Activated naive CD8-positive, alpha-beta T cell treated with anti-CD3 and anti-CD28 coated beads for 36 hours (primary cell): ENCODE measurements around the gene MICAL1. TPM values are rescaled to one million over a fixed set of nuclear protein-coding genes. Genes with fewer than 3 reads are reported as not detected.

Experiments used
- DNase-seq: peaks from one replicate; pipeline ENCODE4 v3.0.0; 2021
- H3K27ac Mint-ChIP-seq: one replicate; pipeline ENCODE4 v1.8.0; 2022; ENCODE audit warnings: mild to moderate bottlenecking, moderate library complexity, mixed read lengths
- H3K27me3 Mint-ChIP-seq: one replicate; pipeline ENCODE4 v1.8.0; 2022; ENCODE audit warnings: mild to moderate bottlenecking, mixed read lengths
- H3K36me3 Mint-ChIP-seq: one replicate; pipeline ENCODE4 v1.8.0; 2021; ENCODE audit warnings: mild to moderate bottlenecking, mixed read lengths
- H3K4me1 Mint-ChIP-seq: one replicate; pipeline ENCODE4 v1.8.0; 2021; ENCODE audit warnings: mixed read lengths
- H3K4me3 Mint-ChIP-seq: one replicate; pipeline ENCODE4 v1.8.0; 2022; ENCODE audit warnings: mild to moderate bottlenecking, moderate library complexity, mixed read lengths
- H3K9me3 Mint-ChIP-seq: one replicate; pipeline ENCODE4 v1.8.0; 2022; ENCODE audit warnings: mixed read lengths
- total RNA-seq, 2 experiments: library from RNA; stranded (reverse); gene quantifications; one replicate each; pipeline ENCODE4 v1.2.3, GENCODE V29; 2021

Gene MICAL1
- total RNA-seq, 2 experiments from 2014 or later, result 21.2 to 23.5 TPM

GRCh38 chr6:109452181-109452580 is 3.4 kb downstream of the MICAL1 start:
- H3K4me3 Mint-ChIP-seq, result no peak overlapping the region
- no peak for DNase-seq
- H3K27ac Mint-ChIP-seq, result no peak overlapping the region
- peaks cover 38% of the 10 kb centered on the region for H3K4me1 Mint-ChIP-seq
- H3K9me3 Mint-ChIP-seq, result no peaks in the 10 kb centered on the region
- H3K36me3 Mint-ChIP-seq, result peaks cover 13% of the 10 kb centered on the region
- no peaks in the 10 kb centered on the region for H3K27me3 Mint-ChIP-seq

GRCh38 chr6:109451376-109451775 is 4.2 kb downstream of the MICAL1 start:
- peaks cover 15% of the 10 kb centered on the region for H3K36me3 Mint-ChIP-seq
- no peaks in the 10 kb centered on the region for H3K27me3 Mint-ChIP-seq
- no peaks in the 10 kb centered on the region for H3K9me3 Mint-ChIP-seq
- peaks cover 31% of the 10 kb centered on the region for H3K4me1 Mint-ChIP-seq
- H3K27ac Mint-ChIP-seq, result no peak overlapping the region
- H3K4me3 Mint-ChIP-seq, result no peak overlapping the region
- no peak for DNase-seq

- no peak overlapping the region for H3K4me3 Mint-ChIP-seq
- H3K9me3 Mint-ChIP-seq, result no peaks in the 10 kb centered on the region
- peaks cover 15% of the 10 kb centered on the region for H3K36me3 Mint-ChIP-seq
- peaks cover 29% of the 10 kb centered on the region for H3K4me1 Mint-ChIP-seq
- no peak for DNase-seq
- no peak overlapping the region for H3K27ac Mint-ChIP-seq
- H3K27me3 Mint-ChIP-seq, result no peaks in the 10 kb centered on the region
Measured at GRCh38 chr6:109450801-109451200, 4.8 kb downstream of the MICAL1 start.

GRCh38 chr6:109449795-109450673 is 5.5 kb downstream of the MICAL1 start:
- Mint-ChIP-seq H3K4me3 (peak overlapping the region; percentile 7), H3K4me1 (peaks cover 26% of the 10 kb centered on the region)
- DNase-seq, result no peak

GRCh38 chr6:109449064-109449794 is 6.3 kb downstream of the MICAL1 start:
- no peaks in the 10 kb centered on the region for H3K27me3 Mint-ChIP-seq
- no peak for DNase-seq
- H3K27ac Mint-ChIP-seq, result peak overlapping the region; percentile 3
- H3K9me3 Mint-ChIP-seq, result no peaks in the 10 kb centered on the region
- H3K4me1 Mint-ChIP-seq, result peaks cover 23% of the 10 kb centered on the region
- H3K4me3 Mint-ChIP-seq, result no peak overlapping the region
- peaks cover 15% of the 10 kb centered on the region for H3K36me3 Mint-ChIP-seq

More at GRCh38 chr6:109449795-109450673, 5.5 kb downstream of the MICAL1 start:
- Mint-ChIP-seq H3K9me3 (no peaks in the 10 kb centered on the region), H3K27ac (peak overlapping the region; percentile 66), H3K27me3 (no peaks in the 10 kb centered on the region), H3K36me3 (peaks cover 15% of the 10 kb centered on the region)

- no peak overlapping the region for H3K27ac Mint-ChIP-seq
- H3K4me1 Mint-ChIP-seq, result peaks cover 18% of the 10 kb centered on the region
- H3K27me3 Mint-ChIP-seq, result no peaks in the 10 kb centered on the region
- H3K4me3 Mint-ChIP-seq, result no peak overlapping the region
- H3K36me3 Mint-ChIP-seq, result peaks cover 15% of the 10 kb centered on the region
- H3K9me3 Mint-ChIP-seq, result no peaks in the 10 kb centered on the region
- no peak for DNase-seq
Measured at GRCh38 chr6:109448615-109449014, 7.0 kb downstream of the MICAL1 start.

GRCh38 chr6:109447878-109448555 is 7.6 kb downstream of the MICAL1 start:
- no peaks in the 10 kb centered on the region for H3K9me3 Mint-ChIP-seq
- H3K27ac Mint-ChIP-seq, result no peak overlapping the region
- peaks cover 16% of the 10 kb centered on the region for H3K4me1 Mint-ChIP-seq
- peaks cover 15% of the 10 kb centered on the region for H3K36me3 Mint-ChIP-seq
- DNase-seq, result no peak
- H3K27me3 Mint-ChIP-seq, result no peaks in the 10 kb centered on the region
- no peak overlapping the region for H3K4me3 Mint-ChIP-seq

- no peaks in the 10 kb centered on the region for H3K27me3 Mint-ChIP-seq
- H3K4me3 Mint-ChIP-seq, result no peak overlapping the region
- H3K9me3 Mint-ChIP-seq, result no peaks in the 10 kb centered on the region
- no peak for DNase-seq
- peaks cover 24% of the 10 kb centered on the region for H3K4me1 Mint-ChIP-seq
- H3K27ac Mint-ChIP-seq, result no peak overlapping the region
- H3K36me3 Mint-ChIP-seq, result peaks cover 21% of the 10 kb centered on the region
Measured at GRCh38 chr6:109447087-109447486, 8.5 kb downstream of the MICAL1 start.

GRCh38 chr6:109446541-109446940 is 9.0 kb downstream of the MICAL1 start:
- H3K27me3 Mint-ChIP-seq, result no peaks in the 10 kb centered on the region
- DNase-seq, result no peak
- H3K36me3 Mint-ChIP-seq, result peaks cover 19% of the 10 kb centered on the region
- H3K4me3 Mint-ChIP-seq, result no peak overlapping the region
- H3K27ac Mint-ChIP-seq, result no peak overlapping the region
- H3K9me3 Mint-ChIP-seq, result no peaks in the 10 kb centered on the region
- peaks cover 30% of the 10 kb centered on the region for H3K4me1 Mint-ChIP-seq

- Mint-ChIP-seq H3K27me3 (no peaks in the 10 kb centered on the region), H3K4me1 (peaks cover 31% of the 10 kb centered on the region), H3K36me3 (peaks cover 19% of the 10 kb centered on the region), H3K27ac (no peak overlapping the region), H3K4me3 (no peak overlapping the region), H3K9me3 (no peaks in the 10 kb centered on the region)
- DNase-seq, result no peak
Measured at GRCh38 chr6:109446072-109446471, 9.5 kb downstream of the MICAL1 start.

- no peak overlapping the region for H3K4me3 Mint-ChIP-seq
- no peaks in the 10 kb centered on the region for H3K9me3 Mint-ChIP-seq
- no peak for DNase-seq
- H3K4me1 Mint-ChIP-seq, result peaks cover 27% of the 10 kb centered on the region
- H3K36me3 Mint-ChIP-seq, result peaks cover 15% of the 10 kb centered on the region
- H3K27me3 Mint-ChIP-seq, result no peaks in the 10 kb centered on the region
- H3K27ac Mint-ChIP-seq, result no peak overlapping the region
Measured at GRCh38 chr6:109445382-109445781, 10.2 kb downstream of the MICAL1 start.

- Mint-ChIP-seq H3K27me3 (no peaks in the 10 kb centered on the region), H3K9me3 (no peaks in the 10 kb centered on the region), H3K36me3 (peaks cover 13% of the 10 kb centered on the region), H3K27ac (no peak overlapping the region), H3K4me3 (no peak overlapping the region), H3K4me1 (peaks cover 21% of the 10 kb centered on the region)
- no peak for DNase-seq
Measured at GRCh38 chr6:109443425-109443950, 12.1 kb downstream of the MICAL1 start.

- H3K27ac Mint-ChIP-seq, result peak overlapping the region; percentile 36
- no peak for DNase-seq
- H3K27me3 Mint-ChIP-seq, result no peaks in the 10 kb centered on the region
- H3K36me3 Mint-ChIP-seq, result peaks cover 13% of the 10 kb centered on the region
- no peaks in the 10 kb centered on the region for H3K9me3 Mint-ChIP-seq
- H3K4me1 Mint-ChIP-seq, result peaks cover 20% of the 10 kb centered on the region
- H3K4me3 Mint-ChIP-seq, result peak overlapping the region; percentile 93
Measured at GRCh38 chr6:109442393-109442924, 13.1 kb downstream of the MICAL1 start.

- H3K27me3 Mint-ChIP-seq, result no peaks in the 10 kb centered on the region
- H3K27ac Mint-ChIP-seq, result peak overlapping the region; percentile 89
- H3K9me3 Mint-ChIP-seq, result no peaks in the 10 kb centered on the region
- H3K4me1 Mint-ChIP-seq, result peaks cover 20% of the 10 kb centered on the region
- peak overlapping the region; percentile 93 for H3K4me3 Mint-ChIP-seq
- peaks cover 10% of the 10 kb centered on the region for H3K36me3 Mint-ChIP-seq
- DNase-seq, result peak; percentile 52
Measured at GRCh38 chr6:109441069-109441816, 14.3 kb downstream of the MICAL1 start.
